Stimulated activated CD8-positive, alpha-beta memory T cell treated with anti-CD3 and anti-CD28 coated beads, Interleukin-2, amount 100 ng/mL, for 1 hour (primary cell): ENCODE measurements around the gene TGFB2.

Experiments
- DNase-seq, 2 donors: peaks; one replicate each; pipeline ENCODE4 v3.0.0-alpha.2; 2020; ENCODE audit warnings: low read depth in 2 of 2

Gene TGFB2

GRCh38 chr1:218332416-218332815, 12.7 kb upstream of the TGFB2 start:
- DNase-seq = no peak

GRCh38 chr1:218336328-218336727, 8.8 kb upstream of the TGFB2 start:
- no peak for DNase-seq

- no peak for DNase-seq
Observed at GRCh38 chr1:218339267-218339831, 5.8 kb upstream of the TGFB2 start.

- DNase-seq = no peak
Observed at GRCh38 chr1:218341325-218341724, 3.8 kb upstream of the TGFB2 start.

- no peak for DNase-seq
Observed at GRCh38 chr1:218342091-218342490, 3.0 kb upstream of the TGFB2 start.

- no peak for DNase-seq
Observed at GRCh38 chr1:218345673-218346390, 696 bp downstream of the TGFB2 start.

- no peak for DNase-seq
Observed at GRCh38 chr1:218346391-218347204, 1.5 kb downstream of the TGFB2 start.

GRCh38 chr1:218347336-218347722, 2.2 kb downstream of the TGFB2 start:
- no peak for DNase-seq

GRCh38 chr1:218347723-218348627, 2.8 kb downstream of the TGFB2 start:
- DNase-seq = no peak

GRCh38 chr1:218348628-218349071, 3.5 kb downstream of the TGFB2 start:
- DNase-seq = no peak

GRCh38 chr1:218349348-218350034, 4.4 kb downstream of the TGFB2 start:
- no peak for DNase-seq

- DNase-seq = no peak
Observed at GRCh38 chr1:218350035-218350525, 4.9 kb downstream of the TGFB2 start.

GRCh38 chr1:218350801-218351266, 5.7 kb downstream of the TGFB2 start:
- DNase-seq = no peak

- DNase-seq = no peak
Observed at GRCh38 chr1:218351391-218352074, 6.4 kb downstream of the TGFB2 start.

GRCh38 chr1:218352075-218352438, 6.9 kb downstream of the TGFB2 start:
- DNase-seq = no peak

- DNase-seq = no peak
Observed at GRCh38 chr1:218353656-218354055, 8.5 kb downstream of the TGFB2 start.

- DNase-seq = no peak
Observed at GRCh38 chr1:218355278-218355677, 10.1 kb downstream of the TGFB2 start.

- DNase-seq = no peak
Observed at GRCh38 chr1:218357211-218357892, 12.2 kb downstream of the TGFB2 start.

- no peak for DNase-seq
Observed at GRCh38 chr1:218357893-218358232, 12.7 kb downstream of the TGFB2 start.
